HG03565 (cell line): ENCODE data around the gene FAM20B.

Experiments used
- ATAC-seq: cut with Tn5 transposase; IDR thresholded peaks from one replicate; pipeline ENCODE4 v1.9.1; 2021; ENCODE audit warnings: mild to moderate bottlenecking, moderate library complexity; ENCODE audit not compliant: unreplicated experiment

The FAM20B gene

GRCh38 chr1:179047636-179047997, 21.9 kb downstream of the FAM20B start:
- no peak for ATAC-seq

DNA sequence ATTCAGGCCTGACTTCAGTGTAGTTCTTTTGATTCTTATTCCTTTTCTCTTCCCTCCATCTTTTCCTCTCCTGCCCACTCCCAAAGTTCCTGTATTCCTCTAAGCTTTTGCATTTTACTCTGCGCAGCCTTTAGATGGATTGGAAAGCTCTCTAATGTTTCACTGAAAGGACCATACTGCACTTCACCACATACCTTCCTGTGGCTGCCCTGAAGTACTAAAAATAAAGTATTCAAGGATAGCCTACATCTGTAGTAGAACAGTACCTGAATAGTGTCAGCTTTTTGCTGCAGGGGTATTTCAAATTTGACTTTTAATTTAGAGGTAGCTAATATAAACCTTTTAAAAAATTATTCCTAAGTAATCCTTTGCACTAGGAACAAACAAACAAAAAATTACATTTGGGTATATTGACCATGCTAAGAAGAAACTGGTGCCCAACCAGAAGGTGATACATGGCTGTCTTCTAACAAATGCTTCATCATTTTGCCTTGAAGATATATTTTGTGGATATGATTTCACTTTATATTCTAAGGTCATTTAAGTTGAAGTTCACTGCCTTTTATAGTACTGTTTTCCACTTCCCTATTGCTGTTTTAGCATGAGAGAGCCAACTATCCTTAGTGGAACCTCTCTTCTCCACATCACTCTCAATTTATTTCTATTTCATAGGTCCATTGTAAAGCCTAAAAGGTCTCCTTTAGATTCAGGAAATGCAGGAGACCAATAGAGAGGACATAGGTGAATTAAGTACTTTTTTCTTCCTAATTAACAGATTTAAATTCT, 22.8 kb downstream of the FAM20B start:
- no peak for ATAC-seq

DNA sequence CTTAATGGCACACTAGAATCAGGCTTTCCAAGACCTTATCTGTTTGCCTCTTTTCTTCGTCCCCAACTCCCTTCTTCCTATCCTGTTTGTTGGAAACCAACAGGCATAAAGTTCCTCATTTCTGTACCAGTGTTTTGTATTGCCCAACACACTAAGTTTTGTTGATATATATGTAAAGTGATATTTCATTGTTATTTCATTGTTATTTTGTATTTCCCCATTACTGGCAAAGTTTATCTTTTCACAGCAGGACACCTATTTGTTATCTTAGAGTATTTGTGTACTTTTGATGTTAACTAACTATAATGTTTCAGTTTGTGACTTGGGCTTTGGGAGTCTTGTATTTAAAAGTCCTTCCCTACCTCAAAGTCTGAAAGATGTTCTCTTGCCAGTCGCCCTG, 27.1 kb downstream of the FAM20B start:
- no peak for ATAC-seq

DNA sequence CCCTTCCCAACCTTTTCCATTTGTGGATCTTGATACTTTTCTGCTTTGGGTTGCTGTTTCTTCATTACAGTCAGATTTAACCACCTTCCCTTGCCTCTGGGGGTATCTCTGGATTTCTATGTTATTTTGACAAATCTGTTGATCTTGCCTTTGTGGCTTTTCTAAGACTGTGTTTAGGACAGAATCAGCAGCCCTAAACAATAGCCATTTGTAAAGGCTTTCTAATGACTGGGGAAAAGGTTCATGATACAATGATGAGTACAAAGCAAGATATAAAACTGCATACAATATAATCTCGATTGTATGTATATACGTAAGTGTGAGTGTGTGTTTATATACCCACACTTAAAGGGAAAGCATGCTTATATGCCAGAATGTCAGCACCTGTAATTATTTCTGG, 27.8 kb downstream of the FAM20B start:
- ATAC-seq = no peak

DNA sequence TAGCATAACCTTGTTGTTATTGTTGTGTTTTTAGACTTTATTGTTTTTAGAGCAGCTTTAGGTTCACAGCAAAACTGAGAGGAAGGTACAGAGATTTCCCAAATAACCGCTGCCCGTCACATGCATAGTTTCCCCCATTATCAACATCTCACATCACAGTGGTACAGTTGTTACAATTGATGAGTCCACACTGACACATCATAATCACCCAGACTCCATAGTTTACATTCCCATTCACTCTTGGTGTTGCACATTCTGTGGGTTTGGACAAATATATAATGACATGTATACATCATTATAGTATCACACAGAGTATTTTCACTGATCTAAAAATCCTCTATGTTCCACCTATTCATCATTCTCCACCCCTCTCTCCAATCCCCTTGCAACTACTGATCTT, 30.2 kb downstream of the FAM20B start:
- no peak for ATAC-seq

- no peak for ATAC-seq
Measured at GRCh38 chr1:179058487-179059483, 33.1 kb downstream of the FAM20B start.

DNA sequence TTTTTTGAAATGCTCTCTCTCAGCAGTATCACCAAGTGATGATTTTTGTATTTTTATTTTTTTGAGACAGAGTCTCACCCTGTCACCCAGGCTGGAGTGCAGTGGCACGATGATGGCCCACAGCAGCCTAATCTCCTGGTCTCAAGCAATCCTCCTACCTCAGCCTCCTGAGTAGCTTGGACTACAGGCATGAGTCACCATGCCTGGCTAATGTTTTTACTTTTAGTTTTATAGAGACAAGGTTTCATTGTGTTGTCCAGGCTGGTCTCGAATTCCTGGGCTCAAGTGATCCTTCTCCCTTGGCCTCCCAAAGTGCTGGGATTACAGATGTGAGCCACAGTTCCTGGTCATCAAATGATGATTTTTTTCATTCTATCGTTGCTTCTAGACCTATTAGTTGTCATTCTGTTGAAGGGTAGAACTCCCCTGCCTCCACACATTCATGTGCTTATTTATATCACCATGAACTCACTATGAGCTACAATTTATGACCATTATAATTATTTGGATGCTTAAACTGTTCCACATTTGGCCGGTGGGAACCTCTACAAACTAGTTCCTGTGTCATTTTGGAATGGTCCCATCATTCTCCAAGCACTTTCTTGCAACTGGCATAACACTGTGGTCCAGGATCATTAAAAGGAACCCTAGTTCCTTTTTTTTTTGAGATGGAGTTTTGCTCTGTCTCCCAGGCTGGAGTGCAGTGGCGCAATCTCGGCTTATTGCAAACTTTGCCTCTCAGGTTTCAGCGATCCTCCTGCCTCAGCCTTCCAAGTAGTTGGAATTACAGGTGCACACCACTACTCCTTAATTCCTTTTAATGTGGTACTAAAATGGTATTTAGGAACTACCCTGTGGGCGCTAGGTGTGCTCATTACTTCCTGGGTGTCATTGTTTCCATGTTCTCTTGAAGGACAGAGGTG, 35.9 kb downstream of the FAM20B start:
- no peak for ATAC-seq

GRCh38 chr1:179066471-179066870, 40.8 kb downstream of the FAM20B start:
- no peak for ATAC-seq

DNA sequence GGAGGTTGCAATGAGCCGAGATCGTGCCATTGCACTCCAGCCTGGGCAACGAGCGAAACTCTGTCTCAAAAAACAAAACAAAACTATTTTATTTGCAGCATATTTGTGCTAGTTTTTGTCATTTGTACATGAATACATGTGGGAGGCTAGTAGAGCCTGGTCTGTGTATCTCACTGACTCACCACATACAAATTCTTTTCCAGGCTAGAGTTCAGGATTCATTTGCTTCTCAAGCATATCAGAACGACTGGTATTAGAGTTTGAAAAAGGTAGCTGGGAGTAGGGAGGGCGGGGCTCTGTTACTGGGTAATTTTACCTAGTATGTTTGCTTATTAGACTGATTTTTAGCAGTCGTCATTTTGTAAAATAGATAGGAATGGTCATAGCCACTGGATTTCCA, 51.7 kb downstream of the FAM20B start:
- ATAC-seq = no peak

GRCh38 chr1:179079113-179079761, 53.5 kb downstream of the FAM20B start:
- ATAC-seq = peak; percentile 18

GRCh38 chr1:179080866-179081686, 55.4 kb downstream of the FAM20B start:
- peak; percentile 2 for ATAC-seq

DNA sequence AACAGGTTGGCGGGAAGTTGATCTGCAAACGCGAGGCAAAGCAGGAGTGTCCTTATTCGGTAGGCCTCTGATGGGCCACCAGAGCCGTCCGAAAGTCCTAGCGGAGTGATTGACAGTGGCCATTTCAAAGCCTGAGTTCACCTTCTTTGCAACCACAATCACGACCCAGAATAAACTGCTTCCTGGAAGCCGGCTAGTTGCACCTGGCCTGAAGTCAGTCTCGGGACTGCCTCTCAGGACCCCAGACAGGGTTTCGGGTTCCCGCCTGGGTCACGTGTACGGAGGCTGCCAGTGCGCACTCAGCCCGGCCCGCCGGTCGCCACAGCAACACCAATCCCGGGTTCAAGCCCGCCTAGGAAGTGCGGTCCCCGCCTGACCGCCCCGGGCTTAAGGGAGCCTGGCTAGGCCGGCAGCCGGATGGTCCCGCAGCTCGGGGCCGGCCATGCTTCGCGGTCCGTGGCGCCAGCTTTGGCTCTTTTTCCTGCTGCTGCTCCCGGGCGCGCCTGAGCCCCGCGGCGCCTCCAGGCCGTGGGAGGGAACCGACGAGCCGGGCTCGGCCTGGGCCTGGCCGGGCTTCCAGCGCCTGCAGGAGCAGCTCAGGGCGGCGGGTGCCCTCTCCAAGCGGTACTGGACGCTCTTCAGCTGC, 56.1 kb downstream of the FAM20B start, which contains the start of gene TOR3A:
TOR3A (plus strand) TSS at position 384 of the 646 bp plus-strand sequence; CDS start at position 443, 59 bp downstream.
- peak; percentile 86 for ATAC-seq

DNA sequence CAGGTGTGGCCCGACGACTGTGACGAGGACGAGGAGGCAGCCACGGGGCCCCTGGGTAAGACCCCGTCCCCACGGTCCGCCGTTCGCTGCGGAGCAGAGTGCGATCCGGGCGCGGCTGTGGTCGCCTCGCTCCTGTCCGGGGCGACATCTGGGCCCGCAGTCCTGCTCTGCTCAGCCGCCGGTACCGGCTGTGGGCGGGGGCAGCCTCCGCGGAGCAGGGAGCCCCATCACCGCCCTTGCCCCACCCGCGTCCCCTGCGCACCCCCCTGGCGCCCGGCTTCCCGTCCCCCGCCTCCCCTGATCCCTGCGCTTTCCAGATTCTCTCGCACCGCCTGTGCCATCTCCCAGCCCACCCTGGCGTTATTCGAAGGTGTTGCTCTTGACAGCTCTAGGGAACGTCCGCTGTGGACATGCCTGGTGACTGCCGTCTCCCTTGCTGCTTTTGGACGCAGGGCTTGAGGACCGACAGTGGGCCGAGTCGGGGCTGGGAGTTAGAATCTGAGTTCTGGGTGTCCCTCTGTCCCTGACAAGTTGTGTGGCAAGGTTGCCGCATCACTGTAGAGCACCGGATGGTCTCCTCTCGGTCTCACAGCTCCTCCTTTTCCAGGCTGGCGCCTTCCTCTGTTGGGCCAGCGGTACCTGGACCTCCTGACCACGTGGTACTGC, 56.8 kb downstream of the FAM20B start:
- no peak for ATAC-seq

DNA sequence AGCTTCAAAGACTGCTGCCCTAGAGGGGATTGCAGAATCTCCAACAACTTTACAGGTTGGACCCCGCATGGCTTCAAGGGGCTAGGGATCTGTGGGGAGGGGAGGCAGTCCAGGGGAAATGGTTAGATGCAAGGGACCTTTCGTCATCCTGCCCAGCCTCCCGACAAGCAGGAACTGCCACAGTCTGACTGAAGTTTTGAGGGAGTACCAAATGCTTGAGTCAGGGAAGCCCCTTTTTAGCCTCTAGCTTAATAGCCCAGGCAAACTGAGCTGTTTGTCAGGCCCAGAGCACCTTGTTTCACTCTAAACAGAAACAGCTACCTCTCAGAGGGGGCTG, 57.3 kb downstream of the FAM20B start:
- no peak for ATAC-seq

DNA sequence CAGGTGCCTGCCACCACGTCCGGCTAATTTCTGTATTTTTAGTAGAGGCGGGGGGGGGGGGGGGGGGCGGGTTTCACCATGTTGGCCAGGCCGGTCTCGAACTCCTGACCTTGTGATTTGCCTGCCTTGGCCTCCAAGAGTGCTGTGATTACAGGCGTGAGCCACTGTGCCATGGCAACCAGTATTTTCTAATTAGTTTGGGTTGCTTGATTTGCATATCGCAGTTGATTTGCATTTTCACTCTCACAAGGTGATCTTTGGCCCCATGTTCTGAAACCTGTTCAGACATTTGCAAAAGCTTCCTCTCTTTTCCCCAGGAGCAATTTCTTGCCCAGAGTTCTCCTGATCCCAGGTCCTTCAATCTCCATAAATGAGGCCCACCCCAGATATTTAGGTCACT, 57.8 kb downstream of the FAM20B start:
- no peak for ATAC-seq

DNA sequence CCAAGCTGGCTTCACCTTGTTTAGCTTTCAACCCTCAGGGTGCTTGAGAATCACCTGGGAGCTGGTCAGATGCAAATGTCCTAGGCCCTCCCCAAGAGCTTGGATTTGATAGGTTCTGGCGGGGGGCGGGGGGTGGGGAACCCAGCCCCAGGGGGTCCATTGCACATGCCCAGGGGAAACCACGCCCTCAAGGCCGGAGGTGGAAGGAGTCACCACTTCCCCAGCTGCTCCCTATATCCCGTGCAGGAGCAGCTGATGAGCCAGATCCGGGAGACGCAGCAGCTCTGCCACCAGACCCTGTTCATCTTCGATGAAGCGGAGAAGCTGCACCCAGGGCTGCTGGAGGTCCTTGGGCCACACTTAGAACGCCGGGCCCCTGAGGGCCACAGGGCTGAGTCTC, 62.0 kb downstream of the FAM20B start:
- no peak for ATAC-seq

DNA sequence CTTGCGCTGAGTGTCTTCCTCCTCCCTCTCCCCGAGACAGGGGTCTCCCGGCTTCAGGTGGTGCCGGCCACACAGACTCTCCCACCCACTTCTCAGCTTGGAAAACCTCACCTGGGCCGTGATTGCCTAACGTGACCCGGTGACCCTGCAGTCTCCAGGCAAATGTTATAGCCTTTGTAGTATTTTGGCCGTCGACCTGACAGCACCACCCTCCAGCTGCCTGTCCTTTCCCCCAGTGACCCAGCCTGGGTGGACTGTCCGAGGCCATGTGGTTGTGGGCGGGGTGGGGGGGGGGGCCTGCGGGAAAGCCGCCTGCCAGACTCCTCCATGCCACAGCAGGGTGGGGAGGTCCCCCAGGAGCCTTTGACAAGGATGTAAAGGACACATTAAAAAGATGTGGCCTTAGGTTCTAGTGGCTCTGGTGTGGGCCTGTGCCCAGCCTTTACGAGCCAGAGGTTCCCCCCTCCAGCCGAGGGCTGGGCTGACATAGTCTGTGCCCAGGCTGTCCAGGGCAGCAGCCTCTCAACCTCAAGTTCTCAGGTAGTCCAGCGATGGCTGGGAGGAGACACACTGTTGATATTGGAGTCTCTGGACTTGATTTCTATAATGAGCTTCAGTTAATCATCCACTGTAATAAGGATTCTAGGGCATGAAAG, 64.3 kb downstream of the FAM20B start:
- no peak for ATAC-seq

GRCh38 chr1:179090522-179090921, 64.8 kb downstream of the FAM20B start:
- ATAC-seq = no peak
